Vagina (tissue), 2 donors: ENCODE data around the gene RBPJ.

ENCODE experiments used
- CTCF ChIP-seq, 3 experiments: fragments of 450-650 bp in 2 of 3; fragments of 200-600 bp in 1 of 3; sonication (generic) in 1 of 3; IDR thresholded peaks; one replicate each; pipeline ENCODE4 v1.5.1; 2017 to 2019; ENCODE audit warnings: antibody characterized with exemption in 3 of 3, mild to moderate bottlenecking in 2 of 3, moderate library complexity in 2 of 3
- POLR2A ChIP-seq, 2 donors: fragments of 450-650 bp; IDR thresholded peaks; one replicate each; pipeline ENCODE4 v1.6.1; 2017; ENCODE audit warnings: antibody characterized with exemption in 2 of 2, mild to moderate bottlenecking in 2 of 2, moderate library complexity in 2 of 2
- POLR2AphosphoS5 ChIP-seq, 2 donors: sonication (generic); formaldehyde crosslinking; IDR thresholded peaks; one replicate each; pipeline ENCODE4 v1.9.0; 2017; ENCODE audit warnings: antibody characterized with exemption in 2 of 2, mild to moderate bottlenecking in 2 of 2, low read depth in 1 of 2; ENCODE audit not compliant: insufficient read depth in 1 of 2

- no peak for TF ChIP-seq POLR2A (IDR thresholded peaks at IDR 0.05)
- TF ChIP-seq CTCF (IDR thresholded peaks at IDR 0.05), result no peak
- TF ChIP-seq POLR2AphosphoS5 (IDR thresholded peaks at IDR 0.05; ENCODE audit: insufficient read depth in 1 of 2, low read depth in 1 of 2), result no peak
Measured at GRCh38 chr4:26454961-26455360, 134.1 kb downstream of the RBPJ start.
